NK-92 (cell line): ENCODE data around the gene AQP12B.
"Not testable (repeated sequence)": the region's sequence is repeated elsewhere in the genome, so short reads cannot be mapped to it uniquely, and the experiment has no call there.

ENCODE experiments used
- DNase-seq: peaks from one replicate; lab custom pipeline; 2025; ENCODE audit not compliant: unreplicated experiment; lab: John Stamatoyannopoulos, UW

Gene AQP12B

GRCh38 chr2:240682431-240683224, at the start of gene AQP12B:
Gene AQP12B, minus strand, starts transcription at chr2:240682885. Its CDS starts 48 bp downstream, at chr2:240682837.
- not testable (repeated sequence) for DNase-seq

DNA sequence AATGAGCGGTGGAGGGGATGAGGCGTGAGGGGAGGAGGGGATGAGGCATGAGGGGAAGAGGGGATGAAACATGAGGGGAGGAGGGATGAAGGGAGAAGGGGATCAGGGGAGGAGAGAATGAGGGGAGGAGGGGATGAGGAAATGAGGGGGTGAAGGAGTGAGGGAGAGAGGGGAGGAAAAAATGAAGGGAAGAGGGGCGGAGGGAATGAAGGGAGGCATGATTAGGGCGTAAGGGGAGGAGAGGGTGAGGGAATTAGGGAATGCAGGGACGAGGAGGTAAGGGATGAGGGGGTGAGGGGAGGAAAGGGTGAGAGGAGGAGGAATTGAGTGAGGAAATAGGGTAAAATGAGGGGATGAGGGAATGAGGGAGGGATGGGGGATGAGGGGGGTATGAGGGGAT, 49.5 kb upstream of the AQP12B start:
- no peak for DNase-seq

DNA sequence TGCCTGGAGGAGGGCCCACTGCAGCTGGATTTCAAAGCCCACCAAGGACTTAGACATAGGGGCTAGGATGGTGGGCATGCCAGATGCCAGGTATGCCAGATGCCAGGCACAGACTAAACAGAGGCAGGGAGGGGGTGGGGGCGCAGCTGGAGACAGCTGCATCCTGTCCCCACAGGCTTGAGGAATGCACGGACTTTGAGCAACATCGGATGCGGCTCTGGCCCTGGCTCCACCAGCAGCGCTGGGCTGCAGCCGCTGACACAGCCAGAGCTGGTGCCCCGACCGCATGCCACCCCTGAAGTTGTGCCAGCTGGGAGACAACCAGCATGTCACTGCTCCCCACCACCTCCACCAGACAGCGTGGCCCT, 48.5 kb upstream of the AQP12B start:
- DNase-seq: no peak

DNA sequence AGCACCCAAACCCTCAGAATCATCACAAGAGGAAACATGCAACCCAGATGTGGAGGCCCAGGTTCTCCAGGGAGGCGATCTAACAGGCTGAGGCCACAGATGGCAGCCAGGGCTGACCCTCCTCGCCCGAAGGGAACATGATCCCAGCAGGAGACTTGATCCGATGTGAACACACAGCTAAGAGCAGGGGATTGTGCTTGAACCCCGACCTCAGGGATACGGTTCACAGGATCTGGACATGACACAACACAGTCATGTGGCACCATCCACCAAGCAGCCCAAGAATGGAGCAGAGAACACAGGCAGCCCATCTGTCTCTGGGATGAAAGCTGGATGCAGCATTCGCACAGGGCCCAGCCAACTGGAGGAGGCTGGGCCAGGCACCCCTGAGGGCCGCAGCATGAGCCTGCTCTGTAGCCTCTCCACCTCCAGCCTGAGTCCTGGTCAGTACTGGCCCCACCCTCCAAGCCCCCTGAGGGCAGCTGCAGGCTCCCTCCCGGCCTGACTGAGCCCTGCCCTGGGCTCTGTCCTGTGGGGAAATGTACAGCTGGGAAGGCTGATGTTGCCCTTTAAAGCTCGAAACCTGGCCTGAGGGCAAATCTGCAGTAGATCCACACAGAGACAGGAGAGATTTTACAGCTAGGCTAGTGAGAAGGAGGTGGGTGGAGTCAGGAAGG, 48.0 kb upstream of the AQP12B start:
- DNase-seq: no peak

GRCh38 chr2:240728827-240729226, 46.1 kb upstream of the AQP12B start:
- no peak for DNase-seq

GRCh38 chr2:240728361-240728760, 45.7 kb upstream of the AQP12B start:
- no peak for DNase-seq

GRCh38 chr2:240727913-240728312, 45.2 kb upstream of the AQP12B start:
- DNase-seq: no peak

- DNase-seq: no peak
Observed at GRCh38 chr2:240727439-240727838, 44.8 kb upstream of the AQP12B start.

GRCh38 chr2:240726876-240727275, 44.2 kb upstream of the AQP12B start:
- no peak for DNase-seq

DNA sequence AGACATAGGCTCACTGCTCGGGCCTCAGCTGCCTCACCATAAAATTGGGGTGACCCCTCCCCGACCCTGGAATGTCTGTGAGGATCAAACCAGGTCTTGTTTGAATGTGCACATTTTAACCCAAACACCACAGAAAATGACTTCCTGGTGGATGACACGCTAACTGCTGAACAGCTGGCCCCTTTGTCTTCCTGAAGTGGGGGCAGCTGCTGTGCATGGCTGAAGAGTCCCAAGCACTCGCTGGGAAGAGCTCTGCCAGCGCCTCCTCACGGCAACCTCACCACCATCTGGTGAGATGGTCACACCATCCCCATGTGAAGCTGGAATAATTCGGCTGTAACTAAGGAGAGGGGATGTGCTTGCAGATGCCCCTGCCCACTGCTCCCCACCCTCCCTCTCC, 43.0 kb upstream of the AQP12B start:
- no peak for DNase-seq

DNA sequence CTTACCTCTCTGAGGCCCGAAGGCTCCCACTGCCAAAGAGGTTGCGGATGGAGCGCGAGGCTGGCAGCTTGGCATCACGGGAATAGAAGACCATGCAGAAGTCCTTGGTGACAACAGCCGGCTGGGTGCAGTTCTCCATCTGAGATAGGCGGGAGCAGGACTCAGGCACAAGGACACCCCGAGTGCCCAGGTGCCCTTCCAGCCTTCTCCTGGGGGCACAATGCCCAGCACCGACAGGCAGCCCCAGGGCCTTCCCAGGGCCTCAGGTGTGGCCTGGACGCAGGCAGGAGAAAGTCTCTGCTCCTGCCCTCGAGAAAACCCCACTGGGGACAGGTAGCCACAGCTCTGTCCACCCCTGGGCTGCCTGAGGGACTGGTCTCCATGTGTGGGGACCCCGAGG, 42.6 kb upstream of the AQP12B start:
- DNase-seq: no peak

DNA sequence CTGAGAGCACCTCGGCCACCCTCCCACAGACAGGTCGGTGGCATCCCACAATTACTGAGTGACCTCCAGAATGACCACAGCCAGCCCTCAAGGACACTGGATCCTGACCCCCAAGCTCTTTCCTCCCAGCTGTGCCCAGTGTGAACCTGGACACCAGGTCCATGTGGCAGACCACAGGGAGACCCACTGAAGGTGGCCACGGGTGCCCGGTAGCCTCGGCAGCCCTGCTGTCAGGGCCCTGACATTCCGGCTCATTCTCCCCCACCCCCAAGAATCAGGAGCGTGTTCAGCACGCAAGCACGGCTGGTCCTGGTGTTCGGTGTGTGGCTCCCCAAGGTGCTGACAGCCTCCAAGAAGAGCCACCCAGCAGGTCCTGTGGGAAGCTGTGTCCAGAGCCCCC, 41.7 kb upstream of the AQP12B start:
- no peak for DNase-seq

GRCh38 chr2:240723851-240724250, 41.2 kb upstream of the AQP12B start:
- DNase-seq: no peak

DNA sequence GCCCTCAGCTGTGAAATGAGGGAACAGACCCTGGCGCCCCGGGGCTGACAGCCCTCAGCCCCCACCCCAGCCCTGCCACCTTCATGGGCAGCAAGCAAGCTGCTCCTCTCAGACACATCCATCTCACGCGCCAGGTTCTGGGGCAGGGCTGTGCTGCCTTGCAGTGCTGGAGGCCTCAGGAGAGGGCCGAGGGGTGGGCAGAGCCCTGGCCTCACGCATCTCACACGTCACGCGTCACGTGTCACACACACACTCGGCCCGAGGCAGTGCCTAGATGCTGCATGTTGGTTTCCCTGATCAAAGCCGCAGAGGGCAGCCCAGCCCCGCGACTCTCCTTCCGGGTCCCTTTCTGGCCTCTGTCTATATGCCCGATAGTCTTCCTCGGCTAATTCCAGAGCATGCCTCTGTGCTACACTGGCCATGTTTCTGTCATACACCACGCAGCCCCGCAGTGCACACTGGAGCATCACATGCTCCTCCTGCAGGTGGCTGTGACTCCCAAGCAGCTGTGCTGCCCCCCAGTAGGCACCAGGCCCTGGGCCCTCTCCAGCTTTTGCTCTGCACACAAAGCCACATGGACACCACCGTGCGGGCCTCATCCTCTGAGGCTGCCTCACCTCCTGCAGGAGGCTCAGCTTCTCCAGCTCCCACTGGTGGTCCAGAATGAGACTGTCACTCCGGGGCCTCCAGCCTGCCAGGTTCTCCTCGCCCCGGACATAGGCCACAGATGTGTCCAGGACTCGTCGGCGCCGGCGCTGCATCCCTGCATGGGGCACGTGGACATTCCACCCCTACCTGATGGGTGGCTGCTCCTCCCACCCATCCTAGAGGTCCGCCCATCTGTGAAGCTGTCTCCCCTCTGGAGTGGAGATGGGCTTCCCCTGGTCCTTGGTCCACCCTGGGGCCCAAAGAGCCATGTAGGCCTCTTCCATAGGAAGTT, 40.4 kb upstream of the AQP12B start:
- DNase-seq: no peak

GRCh38 chr2:240722376-240722775, 39.7 kb upstream of the AQP12B start:
- no peak for DNase-seq

- DNase-seq: no peak
Observed at GRCh38 chr2:240721596-240722180, 39.0 kb upstream of the AQP12B start.

GRCh38 chr2:240720686-240721595, 38.3 kb upstream of the AQP12B start:
- DNase-seq: no peak

DNA sequence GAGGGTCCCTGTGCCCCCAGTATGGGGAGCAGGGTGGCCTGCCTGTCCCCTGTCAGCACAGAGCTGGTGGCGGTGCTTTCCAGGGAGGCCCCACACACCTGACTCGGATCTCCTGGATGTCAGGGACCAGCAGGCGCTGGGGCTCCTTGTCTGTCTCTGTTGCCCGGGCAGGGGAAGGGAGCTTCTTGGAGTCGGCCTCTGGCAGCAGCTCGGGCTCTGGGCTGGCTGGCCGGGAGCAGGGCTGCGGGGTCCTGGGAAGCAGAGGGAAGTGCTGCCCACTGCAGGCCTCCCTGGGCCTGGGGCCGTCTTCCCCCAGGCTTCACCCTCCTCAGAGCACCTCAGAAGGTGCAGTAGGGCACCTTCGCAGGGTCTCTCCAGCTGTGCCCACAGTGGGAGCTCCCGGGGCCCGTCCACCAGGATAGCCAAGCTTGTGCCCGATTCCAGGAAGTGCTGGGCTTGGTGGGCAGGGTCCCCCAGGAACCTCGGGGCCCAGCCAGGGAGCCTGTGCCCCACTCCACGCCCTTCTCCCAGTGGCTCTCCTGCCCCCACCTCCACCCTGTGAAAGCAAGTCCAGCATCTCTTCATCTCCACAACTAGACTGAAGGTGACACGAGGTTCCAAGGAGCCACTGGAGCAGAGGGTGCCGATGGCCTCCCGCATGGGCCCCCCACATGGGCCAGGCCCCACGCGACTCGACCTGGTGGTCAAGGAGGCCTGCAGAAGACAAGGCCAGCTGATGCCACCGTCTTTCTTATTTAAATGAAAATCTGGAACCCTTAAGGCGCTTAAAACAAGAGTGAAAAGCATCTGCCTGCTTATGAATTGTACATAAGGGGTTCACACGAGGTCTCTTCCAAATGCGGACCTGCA, 37.2 kb upstream of the AQP12B start:
- DNase-seq: no peak

DNA sequence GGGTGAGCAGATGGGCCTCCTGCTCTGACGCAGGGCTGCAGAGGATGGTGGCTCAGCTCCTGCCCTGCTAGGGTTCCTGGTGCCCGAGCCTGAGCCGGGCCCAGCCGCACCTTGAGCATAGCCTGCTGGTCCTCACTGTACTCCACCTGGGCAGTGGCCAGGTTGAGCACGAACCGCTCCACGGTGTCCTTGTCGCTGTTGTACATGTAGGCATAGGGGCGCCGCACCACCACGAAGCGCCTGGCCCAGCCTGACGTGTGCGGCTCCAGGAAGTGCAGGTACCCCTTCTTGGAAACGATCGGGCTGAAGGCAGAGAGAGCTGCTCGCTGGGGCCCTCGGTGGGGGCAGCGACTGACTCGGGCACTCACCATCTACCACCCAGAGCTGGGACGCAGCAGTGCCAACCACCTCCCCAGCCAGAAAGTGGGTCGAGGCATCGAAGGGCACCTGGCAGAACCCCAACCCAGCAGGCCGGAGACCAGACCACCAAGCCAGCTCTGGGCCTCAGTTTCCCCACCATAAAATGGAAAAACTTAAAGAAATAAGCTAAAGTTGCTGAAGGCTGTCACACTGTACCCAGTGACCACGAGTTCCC, 36.3 kb upstream of the AQP12B start:
- DNase-seq: no peak
